ENCODE measurements around the gene POU3F1. TPM values are rescaled to one million over a fixed set of nuclear protein-coding genes. Genes with fewer than 3 reads are reported as not detected.

The POU3F1 gene
- total RNA-seq, 1 donor = under 0.01 TPM

- H3K4me3 ChIP-seq (ENCODE audit: insufficient read depth, low read length) = no peak overlapping the region
- no peaks in the 10 kb centered on the region for H3K4me1 ChIP-seq (ENCODE audit: insufficient read depth, low read length)
- DNase-seq (ENCODE audit: insufficient read length, low spot score, missing footprints) = peak; percentile 80
- peaks cover 85% of the 10 kb centered on the region for H3K36me3 ChIP-seq (ENCODE audit: insufficient read depth, low read length)
- H4K20me1 ChIP-seq (ENCODE audit: insufficient read depth, low read length) = peaks cover 10% of the 10 kb centered on the region
- H3K27me3 ChIP-seq (ENCODE audit: insufficient read depth, low read length) = no peaks in the 10 kb centered on the region
- H3K27ac ChIP-seq (ENCODE audit: low read depth, low read length) = no peak overlapping the region
- no peak for TF ChIP-seq CTCF (IDR thresholded peaks at IDR 0.05; ENCODE audit: extremely low read depth, low read depth, low read length)
- no peak overlapping the region for H3K4me2 ChIP-seq (ENCODE audit: insufficient read depth, low read length)
- H3K9me3 ChIP-seq (ENCODE audit: low read depth, low read length) = no peaks in the 10 kb centered on the region
- peaks cover 33% of the 10 kb centered on the region for H3K79me2 ChIP-seq (ENCODE audit: insufficient read depth, low read length)
- H2AFZ ChIP-seq (ENCODE audit: low read length) = no peak overlapping the region
Measured at GRCh38 chr1:38020396-38020795, 26.2 kb downstream of the POU3F1 start.

DNA sequence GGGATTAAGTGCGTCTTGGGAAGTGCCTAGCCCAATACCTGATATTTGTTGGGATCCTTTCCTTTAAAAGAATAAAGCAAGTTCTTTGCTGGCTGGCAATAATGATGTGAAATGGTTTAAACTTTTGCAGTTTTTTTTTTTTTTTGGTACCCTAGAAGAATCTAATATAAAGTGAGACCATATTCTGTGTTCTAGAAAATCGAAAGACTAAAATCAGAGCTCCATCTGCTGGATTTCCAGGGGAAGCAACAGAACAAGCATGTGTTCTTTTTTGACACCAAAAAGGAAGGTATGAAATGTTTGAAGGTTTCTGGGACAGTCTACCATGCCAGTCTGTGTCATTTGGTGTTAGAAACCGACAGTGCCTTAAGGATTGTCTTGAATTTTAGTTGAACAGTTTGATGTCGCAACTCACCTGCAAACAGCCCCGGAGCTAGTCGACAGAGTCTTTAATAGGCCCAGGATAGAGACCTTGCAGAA is 27.7 kb downstream of the POU3F1 start:
- Histone ChIP-seq H3K79me2 (ENCODE audit: insufficient read depth, low read length) (peaks cover 48% of the 10 kb centered on the region), H3K36me3 (ENCODE audit: insufficient read depth, low read length) (peaks cover 80% of the 10 kb centered on the region)

GRCh38 chr1:38015978-38016725 is 30.4 kb downstream of the POU3F1 start:
- Histone ChIP-seq H3K27ac (ENCODE audit: low read depth, low read length) (peak overlapping the region; percentile 9), H3K36me3 (ENCODE audit: insufficient read depth, low read length) (peaks cover 56% of the 10 kb centered on the region), H3K4me2 (ENCODE audit: insufficient read depth, low read length) (no peak overlapping the region), H3K27me3 (ENCODE audit: insufficient read depth, low read length) (no peaks in the 10 kb centered on the region), H3K4me3 (ENCODE audit: insufficient read depth, low read length) (no peak overlapping the region), H4K20me1 (ENCODE audit: insufficient read depth, low read length) (peaks cover 16% of the 10 kb centered on the region), H3K79me2 (ENCODE audit: insufficient read depth, low read length) (peaks cover 54% of the 10 kb centered on the region), H3K4me1 (ENCODE audit: insufficient read depth, low read length) (peaks cover 12% of the 10 kb centered on the region), H2AFZ (ENCODE audit: low read length) (no peak overlapping the region), H3K9me3 (ENCODE audit: low read depth, low read length) (no peaks in the 10 kb centered on the region)
- no peak for TF ChIP-seq CTCF (IDR thresholded peaks at IDR 0.05; ENCODE audit: extremely low read depth, low read depth, low read length)
- DNase-seq (ENCODE audit: insufficient read length, low spot score, missing footprints) = peak; percentile 36

More for the DNA sequence above, 27.7 kb downstream of the POU3F1 start:
- peak; percentile 83 for DNase-seq (ENCODE audit: insufficient read length, low spot score, missing footprints)
- peaks cover 17% of the 10 kb centered on the region for H4K20me1 ChIP-seq (ENCODE audit: insufficient read depth, low read length)
- H3K27me3 ChIP-seq (ENCODE audit: insufficient read depth, low read length) = no peaks in the 10 kb centered on the region
- H3K9me3 ChIP-seq (ENCODE audit: low read depth, low read length) = no peaks in the 10 kb centered on the region
- H3K4me1 ChIP-seq (ENCODE audit: insufficient read depth, low read length) = peaks cover 5% of the 10 kb centered on the region
- no peak overlapping the region for H3K4me2 ChIP-seq (ENCODE audit: insufficient read depth, low read length)
- peak; percentile 74 for TF ChIP-seq CTCF (IDR thresholded peaks at IDR 0.05; ENCODE audit: extremely low read depth, low read depth, low read length)
- H3K4me3 ChIP-seq (ENCODE audit: insufficient read depth, low read length) = no peak overlapping the region
- no peak overlapping the region for H3K27ac ChIP-seq (ENCODE audit: low read depth, low read length)
- no peak overlapping the region for H2AFZ ChIP-seq (ENCODE audit: low read length)

- Histone ChIP-seq H3K79me2 (ENCODE audit: insufficient read depth, low read length) (peaks cover 53% of the 10 kb centered on the region), H3K9me3 (ENCODE audit: low read depth, low read length) (no peaks in the 10 kb centered on the region), H3K27me3 (ENCODE audit: insufficient read depth, low read length) (no peaks in the 10 kb centered on the region), H2AFZ (ENCODE audit: low read length) (no peak overlapping the region), H3K36me3 (ENCODE audit: insufficient read depth, low read length) (peaks cover 50% of the 10 kb centered on the region), H3K4me2 (ENCODE audit: insufficient read depth, low read length) (peak overlapping the region; percentile 88), H3K27ac (ENCODE audit: low read depth, low read length) (no peak overlapping the region), H3K4me3 (ENCODE audit: insufficient read depth, low read length) (no peak overlapping the region), H3K4me1 (ENCODE audit: insufficient read depth, low read length) (peaks cover 12% of the 10 kb centered on the region), H4K20me1 (ENCODE audit: insufficient read depth, low read length) (peaks cover 16% of the 10 kb centered on the region)
- no peak for DNase-seq (ENCODE audit: insufficient read length, low spot score, missing footprints)
- TF ChIP-seq CTCF (IDR thresholded peaks at IDR 0.05; ENCODE audit: extremely low read depth, low read depth, low read length) = no peak
Measured at GRCh38 chr1:38014724-38015424, 31.7 kb downstream of the POU3F1 start.

All from osteoblast (primary cell).